Psoas muscle (tissue), 8 donors: Measurements from ENCODE around the gene CHD5. TPM values are rescaled to one million over a fixed set of nuclear protein-coding genes. Genes with fewer than 3 reads are reported as not detected.

Experiments used
- ATAC-seq, 4 donors: fragments of 200-7000 bp; cut with Tn5 transposase; one replicate each; pipeline ENCODE4 v1.9.1; 2020; ENCODE audit warnings: moderate library complexity in 3 of 4, mild to moderate bottlenecking in 2 of 4
- DNase-seq, 2 donors: peaks; one replicate each; pipeline ENCODE4 v3.0.0-alpha.2; 2020
- H3K27ac ChIP-seq: fragments of 200-600 bp; one replicate; pipeline ENCODE4 v1.8.0; 2022
- H3K27me3 ChIP-seq, 3 donors: fragments of 200-600 bp in 1 of 3; one replicate each; pipeline versions ENCODE4 v1.6.1 to v1.8.0; 2013 to 2022; ENCODE audit warnings: low read length in 2 of 3, mild to moderate bottlenecking in 2 of 3, moderate library complexity in 1 of 3; ENCODE audit not compliant: insufficient read depth in 3 of 3
- H3K36me3 ChIP-seq, 2 donors: fragments of 200-600 bp in 1 of 2; one replicate each; pipeline versions ENCODE4 v1.6.1 to v1.8.0; 2013 to 2022; ENCODE audit warnings: low read depth in 1 of 2, mild to moderate bottlenecking in 1 of 2, moderate library complexity in 1 of 2; ENCODE audit not compliant: insufficient read depth in 1 of 2
- H3K4me1 ChIP-seq: fragments of 200-600 bp; one replicate; pipeline ENCODE4 v1.8.0; 2022
- H3K4me3 ChIP-seq: fragments of 200-600 bp; one replicate; pipeline ENCODE4 v1.8.0; 2022; ENCODE audit warnings: mild to moderate bottlenecking
- H3K9me3 ChIP-seq: fragments of 200-600 bp; one replicate; pipeline ENCODE4 v1.8.0; 2022
- WGBS, 3 donors: extraction: QIAGEN DNeasy Blood & Tissue Kit; methylation state at CpG; one replicate each; pipeline versions ENCODE4 v1.1.6 to v1.1.7; 2013; 5-methylcytosine and 5-hydroxymethylcytosine counted together
- intact Hi-C, 2 donors: fragments of 100-400 bp; cut with DNase I; formaldehyde crosslinking; loops; one replicate each; pipeline versions ENCODE4 v1.11.0 to v1.14.2; 2022
- polyA plus RNA-seq, 3 donors: library from polyadenylated mRNA; stranded (reverse); fragments of 200-250 nt; gene quantifications; one replicate each; pipeline ENCODE4 v1.2.3, GENCODE V29; 2013
- total RNA-seq, 4 donors: library from RNA; stranded (reverse); fragmentation: NEBNext Ultra II Directional in 2 of 4; extraction: Animal tissue kit (Norgen Biotek cat#: 25700) in 2 of 4; gene quantifications; one replicate each; pipeline versions ENCODE4 v1.2.1 to v1.2.4, GENCODE V29; 2021 to 2023
- TF ChIP-seq, protein P1 (sequence below): fragments of 200-600 bp; IDR thresholded peaks from one replicate; pipeline ENCODE4 v1.8.0; 2022; ENCODE audit warnings: antibody characterized with exemption
- donor health status: healthy with polysubstance abuse.
- donor health status: DM: no; HTN: no; CAD: no; lungs with moderate emphysema.
- donor health status: Bipolar disorder and iron deficiency.
- donor health status: healthy.
- donor health status: DM: yes; HTN: yes; CAD: no.
- donor health status: DM: no; HTN: no; CAD: no.
- donor health status: DM: no; HTN: no; CAD: no.
- donor health status: DM: yes; HTN: yes; CAD: no.

The CHD5 gene
- total and polyA plus RNA-seq, 7 donors = 0.03 to 0.38 (median 0.24) TPM; not detected in 2

DNA sequence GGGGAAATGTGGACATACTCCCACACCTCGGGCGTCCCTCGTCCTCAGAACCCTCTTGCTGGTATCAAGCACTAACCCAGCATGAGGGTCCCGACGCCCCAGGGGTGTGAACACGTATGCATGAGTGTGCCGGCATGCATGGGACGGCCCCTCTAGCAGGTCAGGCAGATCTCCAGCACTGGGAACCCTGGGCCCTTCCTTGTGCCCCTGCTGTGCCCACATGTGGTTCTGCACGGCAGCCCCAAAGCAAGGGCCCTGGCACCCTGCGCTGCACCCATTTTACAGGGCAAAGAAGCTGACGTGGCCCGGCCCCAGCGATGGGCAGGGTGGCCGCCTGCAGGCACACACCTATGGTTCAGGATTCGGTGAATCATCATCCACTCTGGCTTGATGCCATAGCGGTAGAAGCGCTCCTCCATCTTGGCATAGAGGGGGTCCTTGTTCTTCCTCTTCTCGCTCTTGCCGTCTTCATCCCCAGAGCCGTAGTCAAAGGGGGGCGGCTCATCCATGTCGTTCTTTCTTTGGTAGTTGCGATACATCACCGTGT is 34.2 kb downstream of the CHD5 start:
- no peak for DNase-seq
- H3K27me3 ChIP-seq = peaks cover 0 to 37% (median 19%) of the 10 kb centered on the region in 3 donors
- no peak overlapping the region for H3K4me3 ChIP-seq
- H3K27ac ChIP-seq = no peak overlapping the region
- intact Hi-C loops = no loop called here
- ATAC-seq = no peak
- H3K36me3 ChIP-seq = no peaks in the 10 kb centered on the region
- H3K4me1 ChIP-seq = no peaks in the 10 kb centered on the region
- WGBS, 3 donors = 83 to 87% (median 86%) methylated on average over 24 of the region's 24 CpGs
- TF ChIP-seq, protein P1, sequence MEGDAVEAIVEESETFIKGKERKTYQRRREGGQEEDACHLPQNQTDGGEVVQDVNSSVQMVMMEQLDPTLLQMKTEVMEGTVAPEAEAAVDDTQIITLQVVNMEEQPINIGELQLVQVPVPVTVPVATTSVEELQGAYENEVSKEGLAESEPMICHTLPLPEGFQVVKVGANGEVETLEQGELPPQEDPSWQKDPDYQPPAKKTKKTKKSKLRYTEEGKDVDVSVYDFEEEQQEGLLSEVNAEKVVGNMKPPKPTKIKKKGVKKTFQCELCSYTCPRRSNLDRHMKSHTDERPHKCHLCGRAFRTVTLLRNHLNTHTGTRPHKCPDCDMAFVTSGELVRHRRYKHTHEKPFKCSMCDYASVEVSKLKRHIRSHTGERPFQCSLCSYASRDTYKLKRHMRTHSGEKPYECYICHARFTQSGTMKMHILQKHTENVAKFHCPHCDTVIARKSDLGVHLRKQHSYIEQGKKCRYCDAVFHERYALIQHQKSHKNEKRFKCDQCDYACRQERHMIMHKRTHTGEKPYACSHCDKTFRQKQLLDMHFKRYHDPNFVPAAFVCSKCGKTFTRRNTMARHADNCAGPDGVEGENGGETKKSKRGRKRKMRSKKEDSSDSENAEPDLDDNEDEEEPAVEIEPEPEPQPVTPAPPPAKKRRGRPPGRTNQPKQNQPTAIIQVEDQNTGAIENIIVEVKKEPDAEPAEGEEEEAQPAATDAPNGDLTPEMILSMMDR = no peak
- no peaks in the 10 kb centered on the region for H3K9me3 ChIP-seq

DNA sequence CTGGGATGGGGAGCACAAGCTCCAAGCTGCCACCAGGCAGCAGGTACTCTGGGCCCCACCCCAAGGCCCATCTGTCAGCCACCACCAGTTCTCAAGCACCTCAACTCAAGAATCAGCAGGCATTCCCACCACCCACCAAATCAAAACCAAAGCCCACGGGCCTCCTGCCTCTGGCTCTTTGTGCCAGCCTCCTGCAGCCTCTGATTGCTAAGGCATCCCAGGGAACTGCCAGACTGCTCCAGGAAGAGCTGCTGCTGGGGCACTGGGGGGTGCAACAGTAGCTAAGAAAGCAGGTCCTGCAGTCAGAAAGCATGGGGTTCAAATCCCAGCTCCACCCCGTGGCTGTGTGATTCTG is 34.7 kb downstream of the CHD5 start:
- no peak for ATAC-seq

DNA sequence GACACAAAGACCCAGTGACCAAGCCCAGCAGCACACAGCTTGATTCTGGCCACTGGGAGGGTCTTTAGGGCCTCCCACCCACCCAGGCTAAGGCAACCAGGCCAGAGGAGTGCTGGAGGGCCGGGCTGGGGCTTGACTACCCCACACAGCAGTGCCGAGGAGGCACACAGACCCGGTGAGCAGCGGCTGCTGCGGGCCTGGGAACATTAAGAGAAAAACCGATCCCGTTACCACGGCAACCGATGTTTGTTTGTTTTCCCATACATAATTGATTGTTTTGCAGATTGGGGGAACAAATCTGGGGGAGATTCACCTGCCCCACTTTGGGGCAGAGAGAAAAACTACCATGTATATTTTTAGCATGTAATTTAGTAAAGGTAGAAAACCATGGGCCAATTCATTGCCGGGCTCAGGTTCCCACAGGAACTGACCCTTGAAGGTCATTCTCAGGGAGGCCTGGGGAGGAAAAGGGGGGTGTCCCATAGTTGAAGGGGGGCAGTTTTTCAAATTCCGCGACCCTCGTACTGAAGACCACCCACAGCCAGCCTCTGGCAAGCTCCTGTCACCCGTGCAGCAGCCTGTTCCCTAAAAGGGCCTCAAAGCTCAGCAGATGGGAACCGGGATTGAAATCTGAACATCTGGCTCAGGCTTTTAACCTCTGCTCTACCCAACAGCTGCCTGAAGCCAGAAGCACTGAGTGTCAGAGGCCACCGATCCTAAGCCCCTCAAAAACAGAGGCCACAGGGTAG is 35.3 kb downstream of the CHD5 start:
- intact Hi-C loops = no loop called here
- Histone ChIP-seq H3K9me3 (no peaks in the 10 kb centered on the region), H3K27me3 (peaks cover 0 to 37% (median 19%) of the 10 kb centered on the region in 3 donors), H3K27ac (no peak overlapping the region), H3K36me3 (no peaks in the 10 kb centered on the region), H3K4me3 (no peak overlapping the region), H3K4me1 (no peaks in the 10 kb centered on the region)
- no peak for ATAC-seq
- DNase-seq = no peak
- TF ChIP-seq, protein P1 = no peak
- 16 to 30% (median 18%) methylated on average over 16 of the region's 16 CpGs for WGBS, 3 donors

More for the DNA sequence above, 34.7 kb downstream of the CHD5 start:
- Histone ChIP-seq H3K36me3 (no peaks in the 10 kb centered on the region), H3K27me3 (peaks cover 0 to 37% (median 19%) of the 10 kb centered on the region in 3 donors), H3K4me3 (no peak overlapping the region), H3K27ac (no peak overlapping the region), H3K9me3 (no peaks in the 10 kb centered on the region), H3K4me1 (no peaks in the 10 kb centered on the region)
- whole genome bisulfite sequencing, 3 donors = 51 to 59% (median 54%) methylated on average over 2 of the region's 2 CpGs
- no peak for DNase-seq
- intact Hi-C loops = no loop called here
- TF ChIP-seq, protein P1 = no peak

DNA sequence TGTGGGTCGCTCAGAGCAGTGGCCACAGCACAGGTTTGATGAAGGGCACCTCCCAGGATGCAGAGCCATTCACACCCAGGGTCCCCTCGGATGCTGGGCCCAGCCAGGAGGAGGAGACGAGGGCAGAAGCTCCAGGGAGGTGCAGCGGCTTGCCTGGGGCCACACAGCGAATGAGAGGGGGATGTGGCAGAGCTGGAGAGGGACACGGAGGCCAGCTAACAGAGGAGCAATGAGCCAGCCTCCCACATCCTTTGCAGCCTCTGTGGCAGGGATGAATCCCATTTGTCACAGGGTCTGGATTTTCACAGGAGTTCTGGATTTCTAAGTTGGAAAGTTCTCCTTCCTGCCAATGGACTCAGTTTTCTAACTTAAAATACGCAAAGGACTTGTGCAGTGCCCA is 35.9 kb downstream of the CHD5 start:
- no peaks in the 10 kb centered on the region for H3K4me1 ChIP-seq
- H3K27ac ChIP-seq = no peak overlapping the region
- ATAC-seq (no peak), DNase-seq (no peak)
- no peaks in the 10 kb centered on the region for H3K36me3 ChIP-seq
- no peaks in the 10 kb centered on the region for H3K9me3 ChIP-seq
- no peak overlapping the region for H3K4me3 ChIP-seq
- TF ChIP-seq, protein P1 = no peak
- peaks cover 0 to 30% (median 19%) of the 10 kb centered on the region in 3 donors for H3K27me3 ChIP-seq
- 68 to 73% (median 68%) methylated on average over 7 of the region's 7 CpGs for WGBS, 3 donors
- intact Hi-C loops = no loop called here
